ENCODE results near the gene COX19. TPM values are rescaled to one million over a fixed set of nuclear protein-coding genes. Genes with fewer than 3 reads are reported as not detected.
A peak's percentile ranks its signal among the peaks of the same experiment; 100 is the strongest.
"Not testable (repeated sequence)": the region's sequence is repeated elsewhere in the genome, so short reads cannot be mapped to it uniquely, and the experiment has no call there.

The COX19 gene
- total RNA-seq, 1 experiment from 2014 or later, result 14.4 TPM

DNA sequence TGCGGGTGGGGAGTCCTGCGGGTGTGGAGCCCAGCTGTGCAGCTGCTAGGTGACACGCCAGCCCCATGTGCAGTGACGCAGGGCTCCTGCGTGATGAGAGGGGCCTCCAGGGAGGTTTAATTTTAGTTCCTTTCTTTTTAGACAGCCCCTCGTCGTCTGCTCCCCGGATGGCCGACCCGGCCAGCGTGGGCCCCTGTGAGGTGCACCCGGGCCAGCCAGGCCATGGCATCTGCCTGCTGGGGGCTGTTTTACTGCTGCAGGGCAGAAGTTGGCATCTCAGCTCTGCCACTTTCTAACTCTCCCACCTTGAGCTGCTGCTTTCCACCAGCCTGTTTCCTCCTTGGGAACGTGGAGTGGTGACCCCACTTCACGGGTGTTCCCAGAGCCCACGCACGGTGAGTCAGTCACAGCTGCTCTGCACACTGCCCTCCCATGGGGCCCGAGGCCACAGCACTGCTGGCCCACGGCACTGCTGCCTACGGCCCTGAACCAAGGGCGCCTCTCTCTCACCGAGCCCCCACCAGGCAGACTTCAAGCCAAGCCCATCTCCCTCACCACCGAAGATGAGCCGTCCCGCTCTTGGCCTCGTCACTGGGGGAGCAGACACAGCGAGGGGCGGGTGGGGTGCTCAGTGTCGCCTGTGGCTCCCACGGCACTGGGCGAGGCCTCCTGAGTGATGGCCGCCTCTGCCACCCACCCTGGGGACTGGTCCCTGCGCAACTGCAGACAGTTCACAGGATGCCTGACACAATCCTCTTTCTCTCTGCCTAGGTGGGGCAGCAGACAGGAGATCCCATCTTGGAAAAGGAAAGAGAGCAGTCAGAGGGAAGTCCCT is 28.9 kb upstream of the COX19 start:
- Histone ChIP-seq H3K4me1 (ENCODE audit: control insufficient read depth, insufficient read depth, low read length) (no peaks in the 10 kb centered on the region), H3K36me3 (ENCODE audit: control insufficient read depth, insufficient read depth, low read length) (no peaks in the 10 kb centered on the region), H3K4me3 (ENCODE audit: low read depth in 2 of 2, low read length in 2 of 2) (no peak overlapping the region), H3K27me3 (ENCODE audit: control insufficient read depth, insufficient read depth, low read length) (no peaks in the 10 kb centered on the region), H3K9me3 (ENCODE audit: control insufficient read depth, insufficient read depth, low read depth, low read length) (no peaks in the 10 kb centered on the region), H3K27ac (ENCODE audit: low read length) (no peak overlapping the region)
- intact Hi-C loops (cut with micrococcal nuclease; ENCODE audit: unreplicated experiment) (no loop called here), in situ Hi-C loops (cut with HindIII; ENCODE audit: low pct_unique_long_range_greater_than_20kb, low sequenced_read_pairs) (no loop called here)
- ChIA-PET POLR2A (no interaction called here), CTCF (no interaction called here)
- DNase-seq (ENCODE audit: low read depth, low spot score) (no peak), ATAC-seq (0 out of 2 replicates have a peak, but pooled peaks have one; percentile 22)
- no TSS peak for BruUV-seq (replicated peaks)
- TF ChIP-seq POLR2AphosphoS5 (IDR thresholded peaks at IDR 0.05; ENCODE audit: low read depth, low read length) (no peak), TCF7L2 (IDR thresholded peaks at IDR 0.05; ENCODE audit: low read depth, low read length) (no peak), SIN3A (IDR thresholded peaks at IDR 0.05; ENCODE audit: borderline replicate concordance, insufficient read depth, low read depth, low read length) (no peak)
- TF ChIP-seq, protein P1, sequence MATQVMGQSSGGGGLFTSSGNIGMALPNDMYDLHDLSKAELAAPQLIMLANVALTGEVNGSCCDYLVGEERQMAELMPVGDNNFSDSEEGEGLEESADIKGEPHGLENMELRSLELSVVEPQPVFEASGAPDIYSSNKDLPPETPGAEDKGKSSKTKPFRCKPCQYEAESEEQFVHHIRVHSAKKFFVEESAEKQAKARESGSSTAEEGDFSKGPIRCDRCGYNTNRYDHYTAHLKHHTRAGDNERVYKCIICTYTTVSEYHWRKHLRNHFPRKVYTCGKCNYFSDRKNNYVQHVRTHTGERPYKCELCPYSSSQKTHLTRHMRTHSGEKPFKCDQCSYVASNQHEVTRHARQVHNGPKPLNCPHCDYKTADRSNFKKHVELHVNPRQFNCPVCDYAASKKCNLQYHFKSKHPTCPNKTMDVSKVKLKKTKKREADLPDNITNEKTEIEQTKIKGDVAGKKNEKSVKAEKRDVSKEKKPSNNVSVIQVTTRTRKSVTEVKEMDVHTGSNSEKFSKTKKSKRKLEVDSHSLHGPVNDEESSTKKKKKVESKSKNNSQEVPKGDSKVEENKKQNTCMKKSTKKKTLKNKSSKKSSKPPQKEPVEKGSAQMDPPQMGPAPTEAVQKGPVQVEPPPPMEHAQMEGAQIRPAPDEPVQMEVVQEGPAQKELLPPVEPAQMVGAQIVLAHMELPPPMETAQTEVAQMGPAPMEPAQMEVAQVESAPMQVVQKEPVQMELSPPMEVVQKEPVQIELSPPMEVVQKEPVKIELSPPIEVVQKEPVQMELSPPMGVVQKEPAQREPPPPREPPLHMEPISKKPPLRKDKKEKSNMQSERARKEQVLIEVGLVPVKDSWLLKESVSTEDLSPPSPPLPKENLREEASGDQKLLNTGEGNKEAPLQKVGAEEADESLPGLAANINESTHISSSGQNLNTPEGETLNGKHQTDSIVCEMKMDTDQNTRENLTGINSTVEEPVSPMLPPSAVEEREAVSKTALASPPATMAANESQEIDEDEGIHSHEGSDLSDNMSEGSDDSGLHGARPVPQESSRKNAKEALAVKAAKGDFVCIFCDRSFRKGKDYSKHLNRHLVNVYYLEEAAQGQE (IDR thresholded peaks at IDR 0.05; ENCODE audit: insufficient read depth in 1 of 2, low read depth in 2 of 2, low read length in 1 of 2), result no peak
- TF ChIP-seq, protein P2, sequence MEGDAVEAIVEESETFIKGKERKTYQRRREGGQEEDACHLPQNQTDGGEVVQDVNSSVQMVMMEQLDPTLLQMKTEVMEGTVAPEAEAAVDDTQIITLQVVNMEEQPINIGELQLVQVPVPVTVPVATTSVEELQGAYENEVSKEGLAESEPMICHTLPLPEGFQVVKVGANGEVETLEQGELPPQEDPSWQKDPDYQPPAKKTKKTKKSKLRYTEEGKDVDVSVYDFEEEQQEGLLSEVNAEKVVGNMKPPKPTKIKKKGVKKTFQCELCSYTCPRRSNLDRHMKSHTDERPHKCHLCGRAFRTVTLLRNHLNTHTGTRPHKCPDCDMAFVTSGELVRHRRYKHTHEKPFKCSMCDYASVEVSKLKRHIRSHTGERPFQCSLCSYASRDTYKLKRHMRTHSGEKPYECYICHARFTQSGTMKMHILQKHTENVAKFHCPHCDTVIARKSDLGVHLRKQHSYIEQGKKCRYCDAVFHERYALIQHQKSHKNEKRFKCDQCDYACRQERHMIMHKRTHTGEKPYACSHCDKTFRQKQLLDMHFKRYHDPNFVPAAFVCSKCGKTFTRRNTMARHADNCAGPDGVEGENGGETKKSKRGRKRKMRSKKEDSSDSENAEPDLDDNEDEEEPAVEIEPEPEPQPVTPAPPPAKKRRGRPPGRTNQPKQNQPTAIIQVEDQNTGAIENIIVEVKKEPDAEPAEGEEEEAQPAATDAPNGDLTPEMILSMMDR (IDR thresholded peaks at IDR 0.05), result no peak

DNA sequence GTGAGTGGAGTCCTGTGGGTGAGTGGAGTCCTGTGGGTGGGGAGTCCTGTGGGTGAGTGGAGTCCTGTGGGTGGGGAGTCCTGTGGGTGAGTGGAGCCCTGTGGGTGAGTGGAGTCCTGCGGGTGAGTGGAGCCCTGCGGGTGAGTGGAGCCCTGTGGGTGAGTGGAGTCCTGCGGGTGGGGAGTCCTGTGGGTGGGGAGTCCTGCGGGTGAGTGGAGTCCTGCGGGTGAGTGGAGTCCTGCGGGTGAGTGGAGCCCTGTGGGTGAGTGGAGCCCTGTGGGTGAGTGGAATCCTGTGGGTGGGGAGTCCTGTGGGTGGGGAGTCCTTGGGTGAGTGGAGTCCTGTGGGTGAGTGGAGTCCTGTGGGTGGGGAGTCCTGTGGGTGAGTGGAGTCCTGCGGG is 27.1 kb upstream of the COX19 start:
- H3K4me3 ChIP-seq (ENCODE audit: low read depth in 2 of 2, low read length in 2 of 2); intact Hi-C loops (cut with micrococcal nuclease; ENCODE audit: unreplicated experiment); H3K36me3 ChIP-seq (ENCODE audit: control insufficient read depth, insufficient read depth, low read length); ATAC-seq; DNase-seq (ENCODE audit: low read depth, low spot score); H3K27me3 ChIP-seq (ENCODE audit: control insufficient read depth, insufficient read depth, low read length); in situ Hi-C loops (cut with HindIII; ENCODE audit: low pct_unique_long_range_greater_than_20kb, low sequenced_read_pairs); H3K9me3 ChIP-seq (ENCODE audit: control insufficient read depth, insufficient read depth, low read depth, low read length); POLR2A ChIA-PET; CTCF ChIA-PET; H3K4me1 ChIP-seq (ENCODE audit: control insufficient read depth, insufficient read depth, low read length); H3K27ac ChIP-seq (ENCODE audit: low read length); BruUV-seq (replicated peaks): not testable (repeated sequence)

DNA sequence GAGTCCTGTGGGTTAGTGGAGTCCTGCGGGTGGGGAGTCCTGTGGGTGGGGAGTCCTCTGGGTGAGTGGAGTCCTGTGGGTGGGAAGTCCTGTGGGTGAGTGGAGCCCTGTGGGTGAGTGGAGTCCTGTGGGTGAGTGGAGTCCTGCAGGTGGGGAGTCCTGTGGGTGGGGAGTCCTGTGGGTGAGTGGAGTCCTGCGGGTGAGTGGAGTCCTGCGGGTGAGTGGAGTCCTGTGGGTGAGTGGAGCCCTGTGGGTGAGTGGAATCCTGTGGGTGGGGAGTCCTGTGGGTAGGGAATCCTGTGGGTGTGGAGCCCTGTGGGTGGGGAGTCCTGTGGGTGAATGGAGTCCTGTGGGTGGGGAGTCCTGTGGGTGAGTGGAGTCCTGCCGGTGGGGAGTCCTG is 26.7 kb upstream of the COX19 start:
- ATAC-seq; intact Hi-C loops (cut with micrococcal nuclease; ENCODE audit: unreplicated experiment); CTCF ChIA-PET; POLR2A ChIA-PET; DNase-seq (ENCODE audit: low read depth, low spot score); H3K27me3 ChIP-seq (ENCODE audit: control insufficient read depth, insufficient read depth, low read length); H3K4me1 ChIP-seq (ENCODE audit: control insufficient read depth, insufficient read depth, low read length); H3K27ac ChIP-seq (ENCODE audit: low read length); in situ Hi-C loops (cut with HindIII; ENCODE audit: low pct_unique_long_range_greater_than_20kb, low sequenced_read_pairs); H3K4me3 ChIP-seq (ENCODE audit: low read depth in 2 of 2, low read length in 2 of 2); H3K36me3 ChIP-seq (ENCODE audit: control insufficient read depth, insufficient read depth, low read length); BruUV-seq (replicated peaks); H3K9me3 ChIP-seq (ENCODE audit: control insufficient read depth, insufficient read depth, low read depth, low read length): not testable (repeated sequence)

DNA sequence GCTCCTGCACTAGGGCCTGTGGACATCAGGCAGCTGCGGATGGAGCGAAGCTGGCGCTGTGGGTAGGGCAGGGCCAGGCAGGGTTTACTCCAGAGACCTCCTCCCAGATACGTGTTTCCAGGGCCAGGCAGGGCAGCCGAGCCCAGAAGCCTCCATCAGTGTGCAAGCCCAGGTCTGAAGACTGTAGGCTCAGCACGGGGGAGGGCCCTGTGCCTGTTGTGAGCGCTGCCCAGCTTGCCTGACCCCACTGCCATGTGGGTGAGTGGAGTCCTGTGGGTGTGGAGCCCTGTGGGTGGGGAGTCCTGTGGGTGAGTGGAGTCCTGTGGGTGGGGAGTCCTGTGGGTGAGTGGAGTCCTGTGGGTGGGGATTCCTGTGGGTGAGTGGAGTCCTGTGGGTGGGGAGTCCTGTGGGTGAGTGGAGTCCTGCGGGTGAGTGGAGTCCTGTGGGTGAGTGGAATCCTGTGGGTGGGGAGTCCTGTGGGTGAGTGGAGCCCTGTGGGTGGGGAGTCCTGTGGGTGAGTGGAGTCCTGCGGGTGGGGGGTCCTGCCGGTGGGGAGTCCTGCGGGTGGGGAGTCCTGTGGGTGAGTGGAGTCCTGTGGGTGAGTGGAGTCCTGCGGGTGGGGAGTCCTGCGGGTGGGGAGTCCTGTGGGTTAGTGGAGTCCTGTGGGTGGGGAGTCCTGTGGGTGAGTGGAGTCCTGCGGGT is 25.9 kb upstream of the COX19 start:
- peak; percentile 74 for ATAC-seq
- H3K4me3 ChIP-seq (ENCODE audit: low read depth in 2 of 2, low read length in 2 of 2); BruUV-seq (replicated peaks); intact Hi-C loops (cut with micrococcal nuclease; ENCODE audit: unreplicated experiment); H3K36me3 ChIP-seq (ENCODE audit: control insufficient read depth, insufficient read depth, low read length); in situ Hi-C loops (cut with HindIII; ENCODE audit: low pct_unique_long_range_greater_than_20kb, low sequenced_read_pairs); CTCF ChIA-PET; H3K9me3 ChIP-seq (ENCODE audit: control insufficient read depth, insufficient read depth, low read depth, low read length); POLR2A ChIA-PET; H3K4me1 ChIP-seq (ENCODE audit: control insufficient read depth, insufficient read depth, low read length); H3K27ac ChIP-seq (ENCODE audit: low read length); H3K27me3 ChIP-seq (ENCODE audit: control insufficient read depth, insufficient read depth, low read length); DNase-seq (ENCODE audit: low read depth, low spot score): not testable (repeated sequence)

Measured in Panc1 (cell line).